H9 (cell line): Measurements from ENCODE around the gene CDK2AP2. TPM values are rescaled to one million over a fixed set of nuclear protein-coding genes. Genes with fewer than 3 reads are reported as not detected.

Source experiments
- DNase-seq: peaks from one replicate; pipeline ENCODE4 v3.0.0-alpha.2; 2017
- H2AFZ ChIP-seq: one replicate; pipeline ENCODE4 v1.6.1; 2013; ENCODE audit warnings: mild to moderate bottlenecking, low read length, control low read depth, moderate library complexity
- H2AK5ac ChIP-seq: 2 replicates; pipeline ENCODE4 v1.6.1; 2013; ENCODE audit warnings: low read length, control low read depth, mixed read lengths; ENCODE audit not compliant: insufficient read length
- H2BK120ac ChIP-seq: one replicate; pipeline ENCODE4 v1.6.1; 2013; ENCODE audit warnings: low read depth, mild to moderate bottlenecking, low read length, control low read depth, inconsistent platforms; ENCODE audit not compliant: poor library complexity, severe bottlenecking
- H2BK12ac ChIP-seq: 2 replicates; pipeline ENCODE4 v1.6.1; 2013; ENCODE audit warnings: low read length, control low read depth, mixed read lengths, low read depth; ENCODE audit not compliant: insufficient read length
- H2BK15ac ChIP-seq: 2 replicates; pipeline ENCODE4 v1.6.1; 2013; ENCODE audit warnings: low read depth, low read length, control low read depth
- H2BK20ac ChIP-seq: one replicate; pipeline ENCODE4 v1.6.1; 2013; ENCODE audit warnings: low read depth, mild to moderate bottlenecking, low read length, control low read depth, inconsistent platforms; ENCODE audit not compliant: poor library complexity, severe bottlenecking
- H2BK5ac ChIP-seq: 2 replicates; pipeline ENCODE4 v1.6.1; 2013; ENCODE audit warnings: low read length, control low read depth, mixed read lengths; ENCODE audit not compliant: insufficient read length
- H3K14ac ChIP-seq: 2 replicates; pipeline ENCODE4 v1.6.1; 2013; ENCODE audit warnings: low read length, control low read depth; ENCODE audit not compliant: insufficient read depth
- H3K18ac ChIP-seq: 2 replicates; pipeline ENCODE4 v1.6.1; 2013; ENCODE audit warnings: low read depth, mild to moderate bottlenecking, mixed read lengths, low read length, control low read depth; ENCODE audit not compliant: insufficient read length
- H3K23ac ChIP-seq: 2 replicates; pipeline ENCODE4 v1.6.1; 2013; ENCODE audit warnings: low read length, control low read depth, mixed read lengths, low read depth; ENCODE audit not compliant: insufficient read length
- H3K23me2 ChIP-seq: 2 replicates; pipeline ENCODE4 v1.6.1; 2013; ENCODE audit warnings: low read depth, mild to moderate bottlenecking, mixed read lengths, low read length, control low read depth; ENCODE audit not compliant: insufficient read length, poor library complexity, severe bottlenecking
- H3K27ac ChIP-seq: 2 replicates; pipeline ENCODE4 v1.5.1; 2013; ENCODE audit warnings: low read length, control low read depth, mixed read lengths, low read depth; ENCODE audit not compliant: insufficient read length
- H3K27me3 ChIP-seq: 2 replicates; pipeline ENCODE4 v1.6.1; 2013; ENCODE audit warnings: low read length, control low read depth, inconsistent platforms; ENCODE audit not compliant: insufficient read depth
- H3K4ac ChIP-seq: 2 replicates; pipeline ENCODE4 v1.6.1; 2013; ENCODE audit warnings: low read depth, mild to moderate bottlenecking, control low read depth, inconsistent platforms, low read length, moderate library complexity
- H3K4me1 ChIP-seq: 2 replicates; pipeline ENCODE4 v1.6.1; 2013; ENCODE audit warnings: low read length, control low read depth, inconsistent platforms; ENCODE audit not compliant: insufficient read depth
- H3K4me2 ChIP-seq: 2 replicates; pipeline ENCODE4 v1.6.1; 2013; ENCODE audit warnings: low read length, control low read depth, mixed read lengths; ENCODE audit not compliant: insufficient read length, insufficient read depth
- H3K56ac ChIP-seq: 2 replicates; pipeline ENCODE4 v1.6.1; 2013; ENCODE audit warnings: low read depth, mild to moderate bottlenecking, mixed read lengths, low read length, control low read depth; ENCODE audit not compliant: insufficient read length
- H3K79me1 ChIP-seq: 2 replicates; pipeline ENCODE4 v1.6.1; 2013; ENCODE audit warnings: low read depth, mild to moderate bottlenecking, moderate library complexity, low read length, control low read depth, inconsistent platforms; ENCODE audit not compliant: insufficient read depth, poor library complexity, severe bottlenecking
- H3K79me2 ChIP-seq: 2 replicates; pipeline ENCODE4 v1.6.1; 2013; ENCODE audit warnings: low read length, control low read depth, inconsistent platforms; ENCODE audit not compliant: insufficient read depth
- H3K9ac ChIP-seq: 2 replicates; pipeline ENCODE4 v1.6.1; 2013; ENCODE audit warnings: low read length, control low read depth, mixed read lengths; ENCODE audit not compliant: insufficient read length; ENCODE audit errors: extremely low read depth
- H3K9me3 ChIP-seq: one replicate; pipeline ENCODE4 v1.6.1; 2013; ENCODE audit warnings: low read depth, low read length, inconsistent platforms; ENCODE audit not compliant: control insufficient read depth
- H3T11ph ChIP-seq: one replicate; pipeline ENCODE4 v1.6.1; 2013; ENCODE audit warnings: mild to moderate bottlenecking, low read length, control low read depth, inconsistent platforms
- H4K20me1 ChIP-seq: one replicate; pipeline ENCODE4 v1.6.1; 2013; ENCODE audit not compliant: control insufficient read depth, insufficient read length, insufficient read depth
- H4K5ac ChIP-seq: 2 replicates; pipeline ENCODE4 v1.6.1; 2013; ENCODE audit warnings: low read depth, mild to moderate bottlenecking, mixed read lengths, low read length, control low read depth; ENCODE audit not compliant: insufficient read length
- H4K8ac ChIP-seq: replicated peaks from 2 replicates; pipeline ENCODE4 v1.6.1; 2013; ENCODE audit warnings: low read length, control low read depth, mixed read lengths, low read depth; ENCODE audit not compliant: insufficient read length
- H4K91ac ChIP-seq: 2 replicates; pipeline ENCODE4 v1.6.1; 2013; ENCODE audit warnings: low read depth, mild to moderate bottlenecking, moderate library complexity, mixed read lengths, low read length, control low read depth; ENCODE audit not compliant: insufficient read length
- H3K27ac Mint-ChIP-seq, 3 experiments: 2 replicates in 2 of 3; 3 replicates in 1 of 3; pipeline ENCODE4 v1.8.0; 2020 to 2021; ENCODE audit warnings: mixed read lengths in 3 of 3, mild to moderate bottlenecking in 1 of 3, moderate library complexity in 1 of 3
- H3K27me3 Mint-ChIP-seq: 2 replicates; pipeline ENCODE4 v1.8.0; 2021; ENCODE audit warnings: low read depth, mild to moderate bottlenecking, moderate library complexity, mixed read lengths
- H3K36me3 Mint-ChIP-seq, 3 experiments: 2 replicates in 2 of 3; 3 replicates in 1 of 3; pipeline ENCODE4 v1.8.0; 2020 to 2021; ENCODE audit warnings: low read depth in 3 of 3, mixed read lengths in 3 of 3; ENCODE audit not compliant: insufficient read depth in 1 of 3
- H3K4me1 Mint-ChIP-seq, 2 experiments: 2 replicates each; pipeline ENCODE4 v1.8.0; 2020; ENCODE audit warnings: mixed read lengths in 2 of 2
- H3K4me3 Mint-ChIP-seq, 2 experiments: 2 replicates in 1 of 2; 3 replicates in 1 of 2; pipeline ENCODE4 v1.8.0; 2020 to 2021; ENCODE audit warnings: mild to moderate bottlenecking in 2 of 2, mixed read lengths in 2 of 2, moderate library complexity in 1 of 2
- H3K9me3 Mint-ChIP-seq, 2 experiments: 2 replicates in 1 of 2; 3 replicates in 1 of 2; pipeline ENCODE4 v1.8.0; 2020; ENCODE audit warnings: mild to moderate bottlenecking in 2 of 2, mixed read lengths in 2 of 2, moderate library complexity in 1 of 2
- CTCF ChIP-seq: fragments of 200-600 bp; sonication (generic); conservative IDR thresholded peaks from 3 replicates; pipeline ENCODE4 v1.8.0; 2021; ENCODE audit warnings: antibody characterized with exemption, mild to moderate bottlenecking
- WGBS: extraction: QIAGEN DNeasy Blood & Tissue Kit; methylation state at CpG from one replicate; pipeline ENCODE4 v1.1.7; 2013; ENCODE audit warnings: missing lambda C conversion rate, low lambda C conversion rate, mixed read lengths; ENCODE audit not compliant: insufficient read length; ENCODE audit errors: extremely low coverage; 5-methylcytosine and 5-hydroxymethylcytosine counted together
- total RNA-seq: library from RNA; stranded (reverse); gene quantifications from 2 replicates; pipeline ENCODE4 v1.2.1, GENCODE V29; 2021

Gene CDK2AP2
- total RNA-seq, 1 experiment from 2014 or later: 36.1 TPM

- no peak overlapping the region for H3K9ac ChIP-seq
- no peak overlapping the region for H4K8ac ChIP-seq
- H2BK5ac ChIP-seq: no peak overlapping the region
- H3K23ac ChIP-seq: no peak overlapping the region
- H3K4ac ChIP-seq: no peak overlapping the region
- Mint-ChIP-seq H3K27me3 (peaks cover 5% of the 10 kb centered on the region), H3K27ac (no peak overlapping the region), H3K4me3 (peak overlapping the region; percentile 83 to 86), H3K4me1 (peaks cover 20 to 25% of the 10 kb centered on the region in 2 experiments), H3K36me3 (peaks cover 0 to 4% (median 0%) of the 10 kb centered on the region in 3 experiments; a peak in 2 of 7 replicates), H3K9me3 (no peaks in the 10 kb centered on the region)
- WGBS: no CpG with 5 or more reads among the region's 20 CpGs
- H3K56ac ChIP-seq: no peak overlapping the region
- H2BK20ac ChIP-seq: no peak overlapping the region
- no peak overlapping the region; the same call in 1 of the 2 replicates for H3K14ac ChIP-seq
- no peak overlapping the region for H3K18ac ChIP-seq
- no peak for TF ChIP-seq CTCF
- peak overlapping the region; percentile 49 for H3K4me2 ChIP-seq
- no peaks in the 10 kb centered on the region for H3K79me2 ChIP-seq
- H3K4me1 ChIP-seq: no peaks in the 10 kb centered on the region; the same call in 1 of the 2 replicates
- H3K79me1 ChIP-seq: no peaks in the 10 kb centered on the region
- no peak overlapping the region for H2BK120ac ChIP-seq
- H3K9me3 ChIP-seq: no peaks in the 10 kb centered on the region
- H3T11ph ChIP-seq: no peak overlapping the region
- DNase-seq: peak; percentile 63
- no peaks in the 10 kb centered on the region for H4K20me1 ChIP-seq
- no peak overlapping the region for H3K27ac ChIP-seq
- no peak overlapping the region for H4K91ac ChIP-seq
- H2AFZ ChIP-seq: no peak overlapping the region
- H3K27me3 ChIP-seq: no peaks in the 10 kb centered on the region
- H2BK15ac ChIP-seq: no peak overlapping the region
- no peak overlapping the region for H4K5ac ChIP-seq
- H2AK5ac ChIP-seq: no peak overlapping the region
- H3K23me2 ChIP-seq: peaks cover 12% of the 10 kb centered on the region
- no peak overlapping the region for H2BK12ac ChIP-seq
Measured at GRCh38 chr11:67463680-67464410, 44.1 kb downstream of the CDK2AP2 start.
